Stimulated activated CD4-positive, alpha-beta T cell treated with anti-CD3 and anti-CD28 coated beads, Interleukin-4, amount 100 ng/mL, for 24 hours (primary cell): ENCODE data around the gene SNX9.
"Not testable (repeated sequence)": the region's sequence is repeated elsewhere in the genome, so short reads cannot be mapped to it uniquely, and the experiment has no call there.

Source experiments
- DNase-seq: peaks from one replicate; pipeline ENCODE4 v3.0.0-alpha.2; 2020

SNX9 gene

DNA sequence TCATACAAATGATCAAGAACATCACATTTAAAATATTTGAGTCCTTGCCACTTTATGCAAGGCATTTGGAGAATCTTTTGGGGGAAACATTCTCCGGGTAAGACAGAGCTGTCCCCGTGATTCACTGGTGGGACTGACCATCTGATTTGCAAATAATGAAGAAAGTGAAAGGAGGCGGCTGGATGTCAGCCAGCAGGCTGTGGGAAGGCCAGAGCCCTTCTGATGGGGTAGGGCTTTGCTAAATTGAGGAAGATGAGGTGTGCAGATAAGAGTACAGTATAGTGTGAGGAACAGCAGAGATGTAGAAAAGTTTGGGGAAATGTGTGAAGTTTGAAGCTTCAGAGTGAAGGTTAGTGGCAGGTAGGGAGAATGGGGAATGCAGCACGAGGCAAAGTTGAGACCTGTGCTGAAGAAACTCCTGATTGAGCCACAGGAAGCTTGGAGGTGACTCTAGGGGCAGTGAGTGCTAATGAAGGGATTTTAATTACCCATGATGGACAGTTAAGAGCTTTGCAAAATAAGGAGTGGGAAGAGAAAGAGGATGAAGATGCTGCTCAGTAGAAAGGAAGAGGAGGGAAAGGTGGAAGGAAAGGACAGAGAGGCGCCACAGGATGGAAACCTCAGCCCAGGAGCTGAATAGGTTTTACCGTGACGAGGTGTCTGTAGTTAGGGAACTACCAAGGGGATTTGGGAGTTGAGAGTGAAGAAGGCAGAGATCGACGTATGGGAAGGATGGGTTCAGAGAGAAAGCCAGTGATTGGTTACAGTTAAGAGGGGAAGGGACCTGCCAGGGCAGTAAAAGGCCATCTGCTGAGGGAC, 68.7 kb downstream of the SNX9 start:
- no peak for DNase-seq

DNA sequence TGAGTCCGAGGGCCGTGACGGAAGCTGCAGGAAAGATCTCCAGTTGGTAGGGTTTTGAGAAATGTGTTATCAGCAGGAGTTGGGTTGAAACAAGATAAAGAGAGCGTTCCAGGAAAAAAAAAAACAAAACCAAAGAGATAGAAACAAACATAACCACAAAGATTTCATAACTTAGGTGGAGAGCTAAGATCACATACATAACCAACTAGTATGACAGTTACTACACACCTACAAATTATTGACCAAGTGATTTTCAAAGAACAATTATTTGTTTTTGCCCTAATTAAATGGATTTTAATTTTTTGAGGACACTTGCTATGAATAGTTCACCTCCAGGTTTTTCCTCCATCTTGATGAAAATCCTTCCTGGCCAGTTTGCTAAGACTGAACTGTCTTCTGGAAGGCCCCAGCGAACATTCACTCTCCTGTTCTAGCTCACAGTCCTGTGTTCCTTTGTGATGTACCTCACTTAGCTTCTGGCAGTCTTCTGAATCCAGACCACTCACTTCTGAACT, 69.4 kb downstream of the SNX9 start:
- no peak for DNase-seq

- DNase-seq: peak; percentile 35
These were observed 70.2 kb downstream of the SNX9 start for GRCh38 chr6:157893238-157893637.

GRCh38 chr6:157895585-157895984, 72.5 kb downstream of the SNX9 start:
- no peak for DNase-seq

DNA sequence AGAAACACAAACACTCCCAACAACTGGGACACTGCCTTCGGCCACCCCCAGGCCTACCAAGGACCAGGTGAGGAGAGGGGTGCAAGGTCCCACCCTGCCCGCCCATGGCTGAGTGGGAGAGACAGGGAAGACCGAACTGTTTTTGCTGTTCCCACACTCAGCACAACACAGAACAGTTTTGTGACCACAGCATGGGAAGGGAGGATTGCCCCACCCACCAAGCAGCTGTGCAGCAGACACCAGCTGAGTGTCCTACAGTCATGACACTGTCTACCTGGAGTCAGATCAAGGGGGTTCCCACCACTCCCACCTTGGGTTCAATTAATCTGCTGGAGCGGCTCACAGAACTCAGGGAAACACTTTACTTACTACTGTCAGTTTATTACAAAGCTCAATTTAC, 73.9 kb downstream of the SNX9 start:
- DNase-seq: no peak

DNA sequence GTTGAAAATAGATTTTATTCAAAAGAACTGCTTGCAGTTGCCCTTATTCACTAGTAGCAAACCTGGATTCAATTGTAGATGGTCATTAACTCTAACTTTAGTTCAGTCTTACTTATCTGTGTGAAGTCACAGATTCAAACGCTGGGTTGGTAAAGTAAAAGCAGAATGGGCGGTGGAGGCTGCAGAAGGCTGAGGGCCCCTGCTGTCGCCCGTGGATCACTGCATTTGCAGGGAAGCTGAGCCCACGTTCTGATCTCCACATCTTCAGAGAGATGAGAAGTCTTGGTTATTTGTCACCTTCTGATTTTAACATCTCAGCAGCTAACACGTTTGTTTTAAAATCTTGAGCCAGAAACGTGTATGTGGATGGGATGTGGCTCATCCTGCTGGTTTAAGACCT, 75.1 kb downstream of the SNX9 start:
- no peak for DNase-seq

- DNase-seq: no peak
These were observed 75.6 kb downstream of the SNX9 start for GRCh38 chr6:157898640-157899039.

DNA sequence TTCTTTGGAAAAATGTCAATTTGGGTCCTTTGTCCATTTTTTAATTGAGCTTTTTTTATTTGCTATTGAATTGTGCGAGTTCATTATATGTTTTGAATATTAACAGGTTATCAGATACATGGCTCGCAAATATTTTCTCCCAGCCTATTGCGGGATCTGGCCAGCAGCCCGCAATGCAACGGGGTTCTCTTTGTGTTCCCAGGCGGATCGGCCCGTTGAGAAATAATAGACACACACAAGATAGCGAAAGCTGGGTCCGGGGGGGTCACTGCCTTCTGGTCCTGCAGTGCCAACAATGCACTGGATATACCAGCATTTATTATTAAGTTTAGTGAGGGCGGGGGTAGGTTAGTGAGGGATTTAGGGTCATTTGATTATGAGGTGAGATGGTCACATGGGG, 77.2 kb downstream of the SNX9 start:
- DNase-seq: not testable (repeated sequence)

DNA sequence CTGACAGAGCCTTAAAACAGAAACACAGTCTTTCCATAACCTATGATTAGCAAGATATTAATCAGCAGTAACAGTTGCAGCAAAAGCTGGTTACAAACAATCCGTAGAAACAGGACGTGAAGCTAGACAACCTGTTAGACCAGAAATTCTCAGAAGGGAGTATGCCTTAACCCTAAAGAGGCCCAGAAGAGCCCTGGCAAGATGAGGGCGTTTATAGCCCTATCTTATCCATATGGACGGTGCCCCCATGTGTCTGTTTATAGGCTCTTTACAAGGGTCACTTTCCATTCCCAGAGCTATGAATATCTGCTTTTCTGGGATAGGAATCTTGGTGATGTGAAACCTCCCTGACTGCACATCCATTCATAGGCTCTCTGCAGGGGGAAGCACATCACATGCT, 77.7 kb downstream of the SNX9 start:
- DNase-seq: not testable (repeated sequence)

DNA sequence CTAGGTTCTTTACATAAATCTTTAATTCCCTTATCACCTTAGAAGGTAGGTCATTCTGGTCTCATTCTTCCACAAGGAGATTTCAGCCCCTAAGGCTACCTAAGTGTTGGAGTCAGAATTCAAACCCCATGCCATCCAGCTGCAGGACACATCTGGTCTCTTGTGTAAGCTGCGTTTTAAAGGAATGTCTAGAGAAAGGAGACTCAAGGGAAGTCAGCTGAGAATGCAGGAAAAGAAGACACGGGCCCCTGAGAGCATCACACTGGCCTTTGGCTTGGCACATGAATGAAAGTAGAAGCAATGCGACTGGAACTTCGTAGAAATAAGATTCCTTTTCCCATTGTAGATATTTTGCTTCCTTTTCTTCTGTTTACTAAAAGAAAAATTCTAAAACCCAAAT, 82.0 kb downstream of the SNX9 start:
- no peak for DNase-seq

DNA sequence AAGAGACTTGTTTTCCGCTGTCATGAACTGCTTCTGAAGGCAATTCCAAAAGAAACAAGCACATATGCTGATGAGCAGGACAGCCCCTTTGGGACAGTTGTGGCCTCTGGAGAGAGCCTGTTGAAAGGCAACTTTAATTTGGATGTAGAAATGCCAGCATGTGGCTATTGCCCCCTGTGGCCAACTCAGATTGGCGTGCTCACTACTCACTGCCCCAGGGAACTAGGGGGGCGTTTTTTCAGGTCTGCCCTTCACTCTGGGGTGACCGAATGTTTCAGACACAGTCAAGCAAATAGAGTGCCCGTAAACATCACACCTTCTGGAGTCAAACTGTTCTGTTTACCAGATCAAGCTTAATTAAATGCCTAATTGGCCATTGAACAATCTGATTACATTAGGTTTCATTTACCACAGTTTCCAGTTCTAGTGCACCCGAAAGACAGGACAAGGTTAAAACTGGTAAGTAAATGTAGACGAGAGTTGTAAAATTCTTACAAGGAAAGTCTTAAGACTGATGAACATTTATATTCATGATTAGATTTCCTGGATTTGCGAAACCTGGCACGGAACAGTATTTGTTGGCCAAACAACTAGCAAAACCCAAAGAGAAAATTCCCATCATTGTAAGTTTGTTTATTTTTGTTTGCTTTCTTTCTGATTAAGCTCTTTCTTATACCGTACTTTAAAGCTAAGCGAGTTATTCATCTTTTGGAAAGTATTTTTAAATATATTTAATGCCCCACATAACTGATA, 82.7 kb downstream of the SNX9 start:
- DNase-seq: no peak

GRCh38 chr6:157906537-157907061, 83.6 kb downstream of the SNX9 start:
- DNase-seq: no peak

- DNase-seq: no peak
These were observed 84.6 kb downstream of the SNX9 start for GRCh38 chr6:157907651-157908050.

DNA sequence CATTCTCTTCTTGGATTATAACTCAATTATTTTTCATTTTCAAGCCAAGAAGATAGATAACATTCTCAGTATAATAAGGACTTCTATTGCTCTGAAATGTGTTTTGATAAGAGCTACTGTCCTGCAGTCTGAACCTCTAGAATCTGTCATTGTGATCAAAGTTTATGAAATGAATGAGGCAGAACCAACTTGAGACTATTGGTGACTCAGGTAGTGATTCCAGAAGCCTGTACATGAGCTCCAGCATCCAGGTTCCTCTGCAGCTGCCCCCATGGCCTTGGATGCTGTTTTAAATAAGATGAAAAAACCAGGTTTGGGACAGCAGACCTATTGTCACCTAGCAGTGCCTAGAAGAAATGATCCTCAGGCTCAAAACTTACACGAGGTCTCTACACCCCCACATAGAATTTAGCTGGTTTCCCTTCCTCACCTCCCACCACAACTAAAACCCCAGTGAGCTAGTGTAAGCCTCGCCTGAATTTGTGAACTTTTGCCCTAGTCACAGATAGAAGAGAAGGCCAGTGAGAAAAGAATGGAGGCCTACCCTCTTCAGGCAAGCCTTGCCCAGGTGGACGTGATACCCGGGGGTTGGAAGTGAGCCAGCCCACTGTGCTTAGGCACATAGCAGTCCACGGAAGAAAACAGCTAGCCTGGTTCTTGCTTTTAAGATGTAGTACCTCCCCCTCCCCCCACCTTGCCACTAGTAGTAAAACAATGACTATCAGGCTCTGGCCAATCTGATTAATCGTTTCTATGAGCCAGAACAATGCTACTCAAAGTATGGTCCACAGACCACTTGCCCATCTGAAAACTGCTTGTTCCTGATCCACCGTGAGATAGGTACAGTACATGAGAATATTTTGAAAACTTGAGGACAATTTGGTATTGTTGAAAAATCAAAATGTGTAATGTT, 85.6 kb downstream of the SNX9 start:
- DNase-seq: no peak

- DNase-seq: no peak
These were observed 86.2 kb downstream of the SNX9 start for GRCh38 chr6:157909282-157909664.

GRCh38 chr6:157911278-157911677, 88.2 kb downstream of the SNX9 start:
- DNase-seq: no peak

DNA sequence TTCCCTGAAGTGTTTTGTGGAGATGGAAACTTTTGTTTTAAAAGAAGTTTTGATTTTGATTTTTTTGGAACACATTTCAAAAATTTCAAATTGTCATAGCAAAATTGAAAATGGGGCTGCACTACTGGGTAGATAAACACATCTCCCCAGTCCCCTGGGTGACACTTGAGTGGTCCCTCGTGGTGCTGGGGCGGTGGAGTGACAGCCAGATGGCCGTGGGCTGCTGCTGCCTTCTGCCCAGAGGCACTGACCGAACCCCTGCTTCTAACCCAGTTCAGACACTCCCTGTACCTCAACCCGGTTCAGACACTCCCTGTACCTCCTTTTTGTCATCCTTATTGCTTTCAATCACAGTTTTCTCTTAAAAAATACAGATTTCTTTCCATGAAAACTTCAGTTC, 88.7 kb downstream of the SNX9 start:
- DNase-seq: no peak

DNA sequence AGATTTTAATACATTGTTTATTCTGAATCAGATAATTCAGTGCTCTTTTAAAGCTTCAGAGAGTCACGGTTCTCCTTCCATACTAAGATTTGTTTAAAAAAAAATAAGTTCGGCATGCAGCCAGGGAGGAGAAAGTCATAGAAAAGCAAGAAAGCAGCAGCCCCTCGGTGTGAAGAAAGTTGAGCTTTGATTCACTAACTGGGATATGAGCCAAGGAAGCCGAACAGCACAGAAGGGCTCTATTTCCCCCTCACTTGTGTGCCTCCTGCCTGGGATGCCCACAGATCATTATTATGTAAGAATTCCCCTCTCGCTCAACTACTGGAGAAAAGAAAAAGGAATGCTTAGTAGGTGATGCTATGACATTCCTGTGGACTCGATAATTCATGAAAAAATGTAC, 89.3 kb downstream of the SNX9 start:
- no peak for DNase-seq

- DNase-seq: no peak
These were observed 98.8 kb downstream of the SNX9 start for GRCh38 chr6:157921685-157922367.

- no peak for DNase-seq
These were observed 102.7 kb downstream of the SNX9 start for GRCh38 chr6:157925771-157926170.

DNA sequence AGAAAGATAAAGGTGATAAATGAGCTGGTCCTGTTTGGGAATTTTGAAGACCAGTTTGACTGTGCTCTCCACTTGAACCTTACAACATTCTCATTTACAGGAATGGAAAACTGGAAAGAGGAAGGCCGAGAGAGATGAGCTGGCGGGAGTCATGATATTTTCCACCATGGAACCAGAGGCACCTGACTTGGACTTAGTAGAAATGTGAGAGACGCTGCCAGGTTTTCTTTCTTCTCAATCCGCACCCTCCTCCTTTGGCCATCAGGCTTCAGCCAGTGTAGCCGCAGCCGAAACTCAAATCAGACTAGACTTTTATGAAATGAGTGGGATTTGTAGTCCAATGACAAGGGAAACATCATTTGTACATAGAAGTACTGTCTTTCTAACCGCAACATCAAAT, 104.0 kb downstream of the SNX9 start:
- DNase-seq: no peak

DNA sequence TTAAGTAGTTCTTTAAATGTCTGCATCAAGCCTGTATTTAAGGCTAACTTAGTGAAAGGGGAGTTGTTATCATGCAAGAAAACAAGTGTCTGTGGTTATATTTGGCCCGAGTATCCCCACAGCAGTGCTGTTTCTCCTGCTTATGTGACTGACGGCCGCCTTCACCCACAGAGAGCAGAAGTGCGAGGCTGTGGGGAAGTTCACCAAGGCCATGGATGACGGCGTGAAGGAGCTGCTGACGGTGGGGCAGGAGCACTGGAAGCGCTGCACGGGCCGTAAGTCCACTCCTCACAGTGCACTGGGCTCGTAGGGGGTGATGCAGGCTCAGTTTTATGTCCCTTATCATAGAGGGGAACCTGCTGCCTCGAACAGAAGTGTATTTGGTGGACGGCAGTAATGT, 105.4 kb downstream of the SNX9 start:
- no peak for DNase-seq
